GM12892 (cell line): Measurements from ENCODE around the gene FBXL19. TPM values are rescaled to one million over a fixed set of nuclear protein-coding genes. Genes with fewer than 3 reads are reported as not detected.

Experiments used
- DNase-seq: peaks from one replicate; pipeline ENCODE4 v3.0.0; 2011; ENCODE audit not compliant: insufficient read length
- FAIRE-seq: peaks from 2 replicates; lab custom pipeline; 2011; peaks lifted over from hg19 to GRCh38; lab: Jason Lieb, UNC
- POLR2A ChIP-seq: IDR thresholded peaks from 2 replicates; pipeline ENCODE4 v1.6.1; 2011; ENCODE audit warnings: low read depth, low read length, control low read depth
- POLR2AphosphoS5 ChIP-seq: IDR thresholded peaks from 2 replicates; pipeline ENCODE4 v1.6.1; 2011; ENCODE audit warnings: low read depth, low read length, control low read depth
- TAF1 ChIP-seq: IDR thresholded peaks from 2 replicates; pipeline ENCODE4 v1.6.1; 2011; ENCODE audit warnings: low read depth, mild to moderate bottlenecking, control low read depth, low read length, borderline replicate concordance
- polyA plus RNA-seq: library from polyadenylated mRNA; unstranded; fragments of >200 nt; gene quantifications from one replicate; pipeline ENCODE4 v1.2.1, GENCODE V29; 2012; ENCODE audit warnings: missing spikeins, inconsistent platforms; ENCODE audit not compliant: missing spikeins

The FBXL19 gene
- 3.3 TPM for polyA plus RNA-seq

GRCh38 chr16:30923554-30924075 lies at the start of gene FBXL19:
TSS of gene FBXL19 (plus strand) at chr16:30923572. CDS start at chr16:30925755, 2,183 bp downstream.
- DNase-seq (peak; percentile 73), FAIRE-seq (no peak)
- no peak for TF ChIP-seq TAF1
- TF ChIP-seq POLR2AphosphoS5 = no peak
- no peak for TF ChIP-seq POLR2A

DNA sequence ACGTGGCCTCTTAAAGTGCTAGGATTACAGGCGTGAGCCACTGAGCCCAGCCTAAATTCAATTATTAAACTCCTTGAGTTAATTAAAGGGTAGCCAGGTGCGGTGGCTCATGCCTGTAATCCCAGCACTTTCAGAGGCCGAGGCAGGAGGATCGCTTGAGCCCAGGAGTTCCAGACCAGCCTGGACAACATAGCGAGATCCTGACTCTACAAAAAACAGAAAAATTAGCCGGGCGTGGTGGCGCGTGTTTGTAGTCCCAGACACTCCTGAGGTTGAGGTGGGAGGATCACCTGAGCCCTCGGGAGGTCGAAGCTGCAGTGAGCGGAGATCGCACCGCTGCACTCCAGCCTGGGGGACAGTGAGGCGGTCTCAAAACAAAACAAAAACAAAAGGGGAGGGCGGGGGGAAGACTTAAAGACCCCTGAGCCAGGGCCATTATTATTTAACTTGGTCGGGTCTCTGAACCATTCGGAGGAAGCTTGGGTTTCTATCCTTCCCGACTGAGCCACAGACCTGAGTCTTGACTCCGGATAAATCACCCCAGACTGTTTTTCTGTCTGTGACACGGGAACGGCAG lies 49.0 kb upstream of the FBXL19 start:
- DNase-seq = no peak
- no peak for FAIRE-seq
- no peak for TF ChIP-seq POLR2AphosphoS5
- no peak for TF ChIP-seq TAF1
- no peak for TF ChIP-seq POLR2A

- FAIRE-seq (peak; percentile 87), DNase-seq (peak; percentile 85)
- TF ChIP-seq POLR2A (peak; percentile 98), POLR2AphosphoS5 (peak; percentile 94), TAF1 (peak; percentile 96)
These were observed 48.3 kb upstream of the FBXL19 start for GRCh38 chr16:30874821-30875717.

DNA sequence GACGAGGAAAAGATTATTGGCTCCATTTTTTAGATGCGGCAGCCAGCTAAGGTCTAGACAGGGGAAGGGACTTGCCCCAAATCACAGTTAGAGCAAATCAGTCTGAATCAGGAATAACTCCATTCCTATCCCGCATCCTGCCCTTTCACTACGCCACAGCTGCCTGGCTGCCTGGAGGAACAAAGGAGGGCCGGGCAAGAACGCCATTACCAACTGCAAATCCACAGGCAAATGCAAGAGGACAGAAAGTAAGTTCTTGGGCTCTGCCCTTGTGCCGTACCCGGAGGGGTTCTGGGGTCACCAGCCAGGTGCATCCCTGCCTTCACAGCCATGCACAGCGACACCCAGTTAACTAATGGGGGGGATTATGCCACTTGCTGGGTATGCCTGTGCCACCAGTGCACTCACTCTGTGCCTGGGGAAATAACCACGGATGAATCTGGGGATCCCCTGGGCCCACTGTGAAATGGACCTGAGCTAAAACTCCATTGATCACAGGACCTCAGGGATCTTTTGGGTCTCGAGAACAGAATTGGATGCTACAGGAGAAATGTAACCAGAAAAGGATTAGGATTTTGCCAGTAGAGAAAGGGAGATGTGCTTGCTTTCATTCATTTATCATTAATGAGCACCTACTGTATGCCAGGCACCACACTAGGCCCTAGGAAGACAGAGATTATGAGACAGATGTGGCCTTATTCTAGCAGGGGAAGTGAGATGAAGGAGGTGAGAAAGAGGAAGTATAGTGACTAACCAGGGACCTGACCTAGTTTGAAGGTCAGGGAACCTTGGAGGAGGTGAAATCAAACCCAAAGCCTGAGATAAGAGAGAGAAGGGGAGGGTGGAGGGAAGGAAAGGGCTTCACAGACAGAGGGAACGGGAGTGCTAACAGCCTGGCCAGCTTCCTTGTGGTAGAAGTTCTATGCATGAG lies 47.2 kb upstream of the FBXL19 start:
- DNase-seq (peak; percentile 50), FAIRE-seq (peak; percentile 17)
- TF ChIP-seq POLR2A = peak; percentile 47; the same call in 1 of the 2 replicates
- TF ChIP-seq POLR2AphosphoS5 = 0 out of 2 replicates have a peak, but pooled peaks have one; percentile 19
- 0 out of 2 replicates have a peak, but pooled peaks have one; percentile 42 for TF ChIP-seq TAF1

DNA sequence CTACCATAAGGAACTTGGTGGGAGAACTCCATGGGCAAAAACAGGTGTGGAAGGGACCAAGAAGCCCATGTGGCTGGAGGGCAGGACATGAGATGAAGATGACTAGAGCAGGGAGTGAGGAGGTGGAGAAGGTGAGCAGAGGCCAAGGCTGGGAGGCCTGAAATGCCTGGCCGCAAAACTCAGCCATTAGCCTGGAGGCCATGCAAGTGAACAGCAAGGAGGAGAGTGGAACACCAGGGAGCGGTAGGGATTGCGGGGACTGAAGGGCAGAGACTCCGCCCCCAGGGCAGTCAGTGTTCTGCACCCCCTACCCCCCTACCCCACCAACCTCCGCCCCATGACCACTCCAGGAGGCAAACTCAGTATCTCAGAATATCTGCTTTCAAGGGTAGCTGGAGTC lies 46.5 kb upstream of the FBXL19 start:
- FAIRE-seq = no peak
- TF ChIP-seq TAF1 = no peak
- TF ChIP-seq POLR2AphosphoS5 = peak; percentile 37; the same call in 1 of the 2 replicates
- TF ChIP-seq POLR2A = no peak
- DNase-seq = no peak

DNA sequence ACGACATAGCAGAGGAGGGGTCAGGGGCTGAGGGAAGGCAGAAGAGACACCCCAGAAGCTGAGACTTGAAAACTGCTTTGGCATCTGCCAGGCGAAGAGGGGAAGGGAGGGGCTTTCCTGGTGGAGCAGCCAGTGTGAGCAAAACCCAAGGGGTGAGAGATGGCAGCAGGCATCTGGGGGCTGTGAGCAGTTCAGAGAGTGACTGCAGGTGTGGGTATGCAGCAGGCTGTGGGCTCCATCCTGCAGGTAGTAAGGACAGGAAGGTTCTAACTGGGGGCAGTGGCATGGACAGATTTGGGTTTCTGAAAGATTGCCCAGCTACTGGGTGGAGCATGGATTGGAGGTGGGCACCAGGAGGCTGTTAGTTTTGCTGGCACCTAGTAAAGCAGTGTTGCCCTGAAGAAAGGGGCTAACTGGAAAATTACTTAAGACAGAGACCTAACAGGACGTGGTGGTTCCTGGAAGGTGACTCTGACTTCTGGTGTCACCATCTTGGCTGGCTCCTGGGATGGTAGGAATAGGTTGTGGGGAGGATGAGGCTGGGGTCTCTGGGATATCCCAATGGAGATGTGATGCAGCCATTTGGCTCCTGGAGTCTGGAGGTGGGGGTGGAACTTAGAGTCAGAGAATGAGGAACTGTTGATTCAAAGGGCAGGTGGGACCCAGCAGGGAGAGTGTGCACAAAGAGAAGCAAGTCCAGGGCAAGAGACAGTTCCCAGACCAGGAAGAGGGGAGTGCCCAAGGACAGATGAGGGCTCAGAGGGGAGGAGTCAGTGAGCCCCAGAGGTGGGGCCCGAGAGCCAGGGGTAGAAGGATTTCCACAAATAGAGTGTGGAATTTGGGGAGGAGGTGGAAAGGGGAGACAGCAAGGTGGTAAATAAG lies 40.7 kb upstream of the FBXL19 start:
- DNase-seq (no peak), FAIRE-seq (no peak)
- no peak for TF ChIP-seq POLR2AphosphoS5
- no peak for TF ChIP-seq POLR2A
- no peak for TF ChIP-seq TAF1

- DNase-seq = no peak
- TF ChIP-seq POLR2AphosphoS5 = no peak
- 0 out of 2 replicates have a peak, but pooled peaks have one; percentile 23 for TF ChIP-seq POLR2A
- peak; percentile 44 for FAIRE-seq
These were observed 38.6 kb upstream of the FBXL19 start for GRCh38 chr16:30884760-30885159.

DNA sequence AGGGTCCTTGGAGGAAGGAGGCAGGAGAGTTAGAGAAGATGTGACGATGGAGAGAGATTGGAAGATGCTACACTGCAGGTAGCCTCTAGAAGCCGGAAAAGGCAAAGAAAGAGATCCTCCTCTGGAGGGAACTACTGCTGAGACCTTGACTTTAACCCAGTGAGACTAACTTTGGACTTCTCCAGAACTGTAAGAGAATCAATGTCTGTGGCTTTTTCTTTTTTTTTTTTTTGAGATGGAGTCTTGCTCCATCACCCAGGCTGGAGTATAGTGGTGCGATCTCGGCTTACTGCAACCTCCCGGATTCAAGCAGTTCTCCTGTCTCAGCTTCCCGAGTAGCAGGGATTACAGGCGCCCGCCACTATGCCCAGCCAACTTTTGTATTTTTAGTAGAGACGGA lies 38.2 kb upstream of the FBXL19 start:
- FAIRE-seq (no peak), DNase-seq (no peak)
- TF ChIP-seq TAF1 (no peak), POLR2A (no peak)

- DNase-seq = no peak
- FAIRE-seq = no peak
- no peak for TF ChIP-seq POLR2AphosphoS5
- no peak for TF ChIP-seq TAF1
- no peak for TF ChIP-seq POLR2A
These were observed 37.2 kb upstream of the FBXL19 start for GRCh38 chr16:30886145-30886544.

DNA sequence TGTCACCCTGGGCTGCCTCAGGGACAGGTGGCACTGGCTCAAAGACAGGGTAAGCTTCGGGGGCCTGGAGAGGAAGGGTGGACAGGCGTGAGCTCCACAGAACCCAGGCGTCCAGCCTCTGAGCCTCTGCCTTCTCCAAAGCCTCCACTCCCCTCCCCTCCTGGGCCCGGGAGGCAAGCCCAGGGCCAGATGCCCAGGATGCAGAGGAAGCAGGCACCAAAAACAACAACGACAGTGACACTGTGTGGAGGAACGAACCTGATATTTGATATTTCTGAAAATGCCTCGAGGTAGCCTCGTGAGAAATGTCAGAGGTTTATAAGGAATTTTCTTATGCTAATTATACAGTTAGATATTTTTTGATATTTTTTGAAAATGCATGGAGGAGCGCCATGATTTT lies 35.4 kb upstream of the FBXL19 start:
- no peak for FAIRE-seq
- DNase-seq = no peak
- no peak for TF ChIP-seq POLR2AphosphoS5
- no peak for TF ChIP-seq TAF1
- TF ChIP-seq POLR2A = no peak

GRCh38 chr16:30888856-30889499 lies 34.4 kb upstream of the FBXL19 start:
- no peak for DNase-seq
- FAIRE-seq = no peak
- no peak for TF ChIP-seq TAF1
